T-helper 2 cell treated with Interferon-gamma antibody and Interleukin-4, amounts not matched to agents 100 ng/mL and 5 ng/mL, for 36 hours (primary cell): ENCODE measurements around the gene SRP68. TPM values are rescaled to one million over a fixed set of nuclear protein-coding genes. Genes with fewer than 3 reads are reported as not detected.
"Not testable (repeated sequence)": the region's sequence is repeated elsewhere in the genome, so short reads cannot be mapped to it uniquely, and the experiment has no call there.

Experiments used
- intact Hi-C: fragments of 100-400 bp; cut with micrococcal nuclease; formaldehyde crosslinking; loops from one replicate; pipeline ENCODE4 v1.15.1; 2023
- total RNA-seq: library from RNA; stranded (reverse); gene quantifications from 2 replicates; pipeline ENCODE4 v1.2.3, GENCODE V29; 2022

SRP68 gene
- total RNA-seq, 1 donor from 2014 or later: 112 TPM

- intact Hi-C loops: no loop called here
Measured at GRCh38 chr17:76077584-76078110, 5.3 kb upstream of the SRP68 start.

GRCh38 chr17:76076765-76077583, 4.7 kb upstream of the SRP68 start:
- intact Hi-C loops: no loop called here

- intact Hi-C loops: no loop called here
Measured at GRCh38 chr17:76076146-76076764, 3.9 kb upstream of the SRP68 start.

- intact Hi-C loops: no loop called here
Measured at GRCh38 chr17:76075364-76076145, 3.2 kb upstream of the SRP68 start.

GRCh38 chr17:76074390-76075363, 2.4 kb upstream of the SRP68 start, which contains the start of gene GALR2:
Gene GALR2, plus strand, starts transcription at chr17:76074781. Its CDS starts 103 bp downstream, at chr17:76074884.
- intact Hi-C loops: no loop called here

GRCh38 chr17:76071531-76072147, 678 bp downstream of the SRP68 start:
- intact Hi-C loops: loop anchor here (1.0 kb wide), 1 partner anchor 92 kb away; the partner anchor contains the start of genes ACOX1 and TEN1

- intact Hi-C loops: no loop called here
Measured at GRCh38 chr17:76065775-76066174, 6.5 kb downstream of the SRP68 start.

GRCh38 chr17:76063875-76064546, 8.3 kb downstream of the SRP68 start:
- intact Hi-C loops: no loop called here

GRCh38 chr17:76058264-76058663, 14.1 kb downstream of the SRP68 start:
- intact Hi-C loops: not testable (repeated sequence)

GRCh38 chr17:76056882-76057281, 15.4 kb downstream of the SRP68 start:
- intact Hi-C loops: no loop called here

GRCh38 chr17:76054112-76054476, 18.2 kb downstream of the SRP68 start:
- intact Hi-C loops: no loop called here

GRCh38 chr17:76053246-76054111, 18.8 kb downstream of the SRP68 start:
- intact Hi-C loops: no loop called here

GRCh38 chr17:76051561-76051960, 20.8 kb downstream of the SRP68 start:
- intact Hi-C loops: no loop called here

- intact Hi-C loops: no loop called here
Measured at GRCh38 chr17:76050538-76051467, 21.5 kb downstream of the SRP68 start.

- intact Hi-C loops: no loop called here
Measured at GRCh38 chr17:76049836-76050537, 22.3 kb downstream of the SRP68 start.

GRCh38 chr17:76049239-76049638, 23.1 kb downstream of the SRP68 start:
- intact Hi-C loops: no loop called here

GRCh38 chr17:76048711-76049110, 23.6 kb downstream of the SRP68 start:
- intact Hi-C loops: no loop called here
